22Rv1 (cell line): ENCODE measurements around the gene DNTT.

ENCODE experiments used
- H3K27ac ChIP-seq: fragments of 450-650 bp; 2 replicates; pipeline ENCODE4 v1.5.1; 2017
- CTCF ChIP-seq: fragments of 450-650 bp; IDR thresholded peaks from 2 replicates; pipeline ENCODE4 v1.5.1; 2017; ENCODE audit warnings: mild to moderate bottlenecking
- ZFX ChIP-seq: fragments of 450-650 bp; IDR thresholded peaks from 2 replicates; pipeline ENCODE4 v1.6.1; 2017; ENCODE audit warnings: antibody characterized with exemption, borderline replicate concordance

The DNTT gene

GRCh38 chr10:96360331-96360730 is 56.1 kb downstream of the DNTT start:
- TF ChIP-seq CTCF (no peak), ZFX (no peak)

GRCh38 chr10:96360766-96361165 is 56.5 kb downstream of the DNTT start:
- TF ChIP-seq ZFX (no peak), CTCF (no peak)

More at GRCh38 chr10:96360331-96360730, 56.1 kb downstream of the DNTT start:
- H3K27ac ChIP-seq, result no peak overlapping the region

GRCh38 chr10:96365571-96365970 is 61.3 kb downstream of the DNTT start:
- H3K27ac ChIP-seq, result no peak overlapping the region
- TF ChIP-seq ZFX (no peak), CTCF (no peak)

More at GRCh38 chr10:96360766-96361165, 56.5 kb downstream of the DNTT start:
- H3K27ac ChIP-seq, result no peak overlapping the region

GRCh38 chr10:96366508-96366907 is 62.3 kb downstream of the DNTT start:
- TF ChIP-seq ZFX (no peak), CTCF (no peak)
- no peak overlapping the region for H3K27ac ChIP-seq

- no peak overlapping the region for H3K27ac ChIP-seq
- no peak for TF ChIP-seq ZFX
- no peak for TF ChIP-seq CTCF
Measured at GRCh38 chr10:96367470-96367869, 63.2 kb downstream of the DNTT start.

- no peak for TF ChIP-seq ZFX
- TF ChIP-seq CTCF, result no peak
- H3K27ac ChIP-seq, result no peak overlapping the region
Measured at GRCh38 chr10:96368971-96369370, 64.7 kb downstream of the DNTT start.

- no peak for TF ChIP-seq ZFX
- no peak for TF ChIP-seq CTCF
- H3K27ac ChIP-seq, result no peak overlapping the region
Measured at GRCh38 chr10:96369890-96370583, 65.8 kb downstream of the DNTT start.
